Breast epithelium (tissue), 3 donors: ENCODE data around the gene LAMB4.

Experiments
- CTCF ChIP-seq, 3 donors: fragments of 450-650 bp; IDR thresholded peaks; one replicate each; pipeline ENCODE4 v1.5.1; 2016 to 2017; ENCODE audit warnings: antibody characterized with exemption in 3 of 3, mild to moderate bottlenecking in 3 of 3, moderate library complexity in 3 of 3
- POLR2AphosphoS5 ChIP-seq, 3 donors: sonication (generic); formaldehyde crosslinking; IDR thresholded peaks; one replicate each; pipeline ENCODE4 v1.6.1; 2017; ENCODE audit warnings: antibody characterized with exemption in 3 of 3

GRCh38 chr7:107994421-107995030 is 135.6 kb downstream of the LAMB4 start:
- TF ChIP-seq POLR2AphosphoS5 (IDR thresholded peaks at IDR 0.05): no peak
- no peak for TF ChIP-seq CTCF (IDR thresholded peaks at IDR 0.05)
